ENCODE results near the gene POU3F3. TPM values are rescaled to one million over a fixed set of nuclear protein-coding genes. Genes with fewer than 3 reads are reported as not detected.

POU3F3 gene
- total RNA-seq, 1 experiment from 2014 or later = 0.36 TPM

GRCh38 chr2:104859766-104860450 lies 6.0 kb downstream of the POU3F3 start:
- H3K27ac ChIP-seq (ENCODE audit: low read length) = no peak overlapping the region
- in situ Hi-C loops (cut with HindIII; ENCODE audit: low pct_unique_long_range_greater_than_20kb, low sequenced_read_pairs) = no loop called here
- no peak for ATAC-seq
- H3K27me3 ChIP-seq (ENCODE audit: control insufficient read depth, insufficient read depth, low read length) = peaks cover under 1% of the 10 kb centered on the region
- no peaks in the 10 kb centered on the region for H3K9me3 ChIP-seq (ENCODE audit: control insufficient read depth, insufficient read depth, low read depth, low read length)
- no peaks in the 10 kb centered on the region for H3K4me1 ChIP-seq (ENCODE audit: control insufficient read depth, insufficient read depth, low read length)
- no peak for DNase-seq (ENCODE audit: low read depth, low spot score)
- no TSS peak for BruUV-seq (replicated peaks)
- H3K36me3 ChIP-seq (ENCODE audit: control insufficient read depth, insufficient read depth, low read length) = no peaks in the 10 kb centered on the region
- ChIA-PET CTCF (interaction anchor here (0.7 kb wide), 1 partner anchor 10 kb away, joined by 4 read pairs; no protein-coding TSS in a partner anchor), POLR2A (no interaction called here)
- intact Hi-C loops (cut with micrococcal nuclease; ENCODE audit: unreplicated experiment) = no loop called here
- no peak overlapping the region for H3K4me3 ChIP-seq (ENCODE audit: low read depth in 2 of 2, low read length in 2 of 2)
- TF ChIP-seq CTCF (IDR thresholded peaks at IDR 0.05) = no peak
- no peak for TF ChIP-seq REST (IDR thresholded peaks at IDR 0.05; ENCODE audit: insufficient read depth in 1 of 2, low read depth in 2 of 2, low read length in 1 of 2)
- no peak for TF ChIP-seq SIN3A (IDR thresholded peaks at IDR 0.05; ENCODE audit: borderline replicate concordance, insufficient read depth, low read depth, low read length)
- no peak for TF ChIP-seq TCF7L2 (IDR thresholded peaks at IDR 0.05; ENCODE audit: low read depth, low read length)
- TF ChIP-seq POLR2AphosphoS5 (IDR thresholded peaks at IDR 0.05; ENCODE audit: low read depth, low read length) = no peak

GRCh38 chr2:104860451-104860790 lies 6.5 kb downstream of the POU3F3 start:
- DNase-seq (ENCODE audit: low read depth, low spot score) = no peak
- H3K9me3 ChIP-seq (ENCODE audit: control insufficient read depth, insufficient read depth, low read depth, low read length) = no peaks in the 10 kb centered on the region
- intact Hi-C loops (cut with micrococcal nuclease; ENCODE audit: unreplicated experiment) = no loop called here
- peaks cover 6% of the 10 kb centered on the region for H3K27me3 ChIP-seq (ENCODE audit: control insufficient read depth, insufficient read depth, low read length)
- no TSS peak for BruUV-seq (replicated peaks)
- no peak overlapping the region for H3K4me3 ChIP-seq (ENCODE audit: low read depth in 2 of 2, low read length in 2 of 2)
- ATAC-seq = no peak
- in situ Hi-C loops (cut with HindIII; ENCODE audit: low pct_unique_long_range_greater_than_20kb, low sequenced_read_pairs) = no loop called here
- no peaks in the 10 kb centered on the region for H3K36me3 ChIP-seq (ENCODE audit: control insufficient read depth, insufficient read depth, low read length)
- no peak overlapping the region for H3K27ac ChIP-seq (ENCODE audit: low read length)
- no peaks in the 10 kb centered on the region for H3K4me1 ChIP-seq (ENCODE audit: control insufficient read depth, insufficient read depth, low read length)
- TF ChIP-seq CTCF (IDR thresholded peaks at IDR 0.05) (no peak), POLR2AphosphoS5 (IDR thresholded peaks at IDR 0.05; ENCODE audit: low read depth, low read length) (no peak), REST (IDR thresholded peaks at IDR 0.05; ENCODE audit: insufficient read depth in 1 of 2, low read depth in 2 of 2, low read length in 1 of 2) (no peak), TCF7L2 (IDR thresholded peaks at IDR 0.05; ENCODE audit: low read depth, low read length) (no peak), SIN3A (IDR thresholded peaks at IDR 0.05; ENCODE audit: borderline replicate concordance, insufficient read depth, low read depth, low read length) (no peak)
- POLR2A ChIA-PET = no interaction called here
- CTCF ChIA-PET = interaction anchor here (0.7 kb wide), 1 partner anchor 11 kb away, joined by 4 read pairs; no protein-coding TSS in a partner anchor

Data from Panc1 (cell line).